OCI-M2 (cell line): ENCODE measurements around the gene SUMO1.
"Not testable (repeated sequence)": the region's sequence is repeated elsewhere in the genome, so short reads cannot be mapped to it uniquely, and the experiment has no call there.

Experiments used
- DNase-seq: peaks from one replicate; lab custom pipeline; 2025; ENCODE audit not compliant: unreplicated experiment; lab: John Stamatoyannopoulos, UW

SUMO1 gene

GRCh38 chr2:202238234-202239197, at the start of gene SUMO1:
TSS of gene SUMO1 (minus strand) at chr2:202238597. CDS start at chr2:202238451, 146 bp downstream.
- DNase-seq, result no peak

GRCh38 chr2:202286595-202286994, 48.2 kb upstream of the SUMO1 start:
- DNase-seq, result no peak

- DNase-seq, result no peak
Observed at GRCh38 chr2:202278944-202279343, 40.5 kb upstream of the SUMO1 start.

GRCh38 chr2:202278036-202278760, 39.8 kb upstream of the SUMO1 start:
- DNase-seq, result no peak

GRCh38 chr2:202276078-202276720, 37.8 kb upstream of the SUMO1 start:
- DNase-seq, result not testable (repeated sequence)

- no peak for DNase-seq
Observed at GRCh38 chr2:202270487-202270886, 32.1 kb upstream of the SUMO1 start.

- DNase-seq, result no peak
Observed at GRCh38 chr2:202269585-202269984, 31.2 kb upstream of the SUMO1 start.

- DNase-seq, result no peak
Observed at GRCh38 chr2:202267495-202267894, 29.1 kb upstream of the SUMO1 start.

GRCh38 chr2:202265467-202266277, 27.3 kb upstream of the SUMO1 start, which contains the start of gene NOP58:
TSS of gene NOP58 (plus strand) at chr2:202265763. CDS start at chr2:202265942, 179 bp downstream.
- DNase-seq, result peak; percentile 45

- DNase-seq, result no peak
Observed at GRCh38 chr2:202261531-202261930, 23.1 kb upstream of the SUMO1 start.

GRCh38 chr2:202251494-202251893, 13.1 kb upstream of the SUMO1 start:
- no peak for DNase-seq

- no peak for DNase-seq
Observed at GRCh38 chr2:202249521-202250253, 11.3 kb upstream of the SUMO1 start.

GRCh38 chr2:202247710-202248109, 9.3 kb upstream of the SUMO1 start:
- DNase-seq, result not testable (repeated sequence)

GRCh38 chr2:202237787-202238233, 587 bp downstream of the SUMO1 start:
- no peak for DNase-seq

GRCh38 chr2:202221873-202222272, 16.5 kb downstream of the SUMO1 start:
- peak; percentile 72 for DNase-seq

GRCh38 chr2:202215179-202215578, 23.2 kb downstream of the SUMO1 start:
- no peak for DNase-seq

GRCh38 chr2:202208526-202208925, 29.9 kb downstream of the SUMO1 start:
- DNase-seq, result no peak

GRCh38 chr2:202204855-202205254, 33.5 kb downstream of the SUMO1 start:
- no peak for DNase-seq

GRCh38 chr2:202203348-202203747, 35.0 kb downstream of the SUMO1 start:
- DNase-seq, result no peak
